ENCODE results near the gene PHKG2.

- TF ChIP-seq, protein P1, sequence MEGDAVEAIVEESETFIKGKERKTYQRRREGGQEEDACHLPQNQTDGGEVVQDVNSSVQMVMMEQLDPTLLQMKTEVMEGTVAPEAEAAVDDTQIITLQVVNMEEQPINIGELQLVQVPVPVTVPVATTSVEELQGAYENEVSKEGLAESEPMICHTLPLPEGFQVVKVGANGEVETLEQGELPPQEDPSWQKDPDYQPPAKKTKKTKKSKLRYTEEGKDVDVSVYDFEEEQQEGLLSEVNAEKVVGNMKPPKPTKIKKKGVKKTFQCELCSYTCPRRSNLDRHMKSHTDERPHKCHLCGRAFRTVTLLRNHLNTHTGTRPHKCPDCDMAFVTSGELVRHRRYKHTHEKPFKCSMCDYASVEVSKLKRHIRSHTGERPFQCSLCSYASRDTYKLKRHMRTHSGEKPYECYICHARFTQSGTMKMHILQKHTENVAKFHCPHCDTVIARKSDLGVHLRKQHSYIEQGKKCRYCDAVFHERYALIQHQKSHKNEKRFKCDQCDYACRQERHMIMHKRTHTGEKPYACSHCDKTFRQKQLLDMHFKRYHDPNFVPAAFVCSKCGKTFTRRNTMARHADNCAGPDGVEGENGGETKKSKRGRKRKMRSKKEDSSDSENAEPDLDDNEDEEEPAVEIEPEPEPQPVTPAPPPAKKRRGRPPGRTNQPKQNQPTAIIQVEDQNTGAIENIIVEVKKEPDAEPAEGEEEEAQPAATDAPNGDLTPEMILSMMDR (IDR thresholded peaks at IDR 0.05) = no peak
- TF ChIP-seq POLR2A (IDR thresholded peaks at IDR 0.05) = no peak
- TF ChIP-seq EP300 (IDR thresholded peaks at IDR 0.05) = no peak
These were observed 29.5 kb downstream of the PHKG2 start for GRCh38 chr16:30777591-30778297.

Measured in ovary (tissue), 3 donors.